ENCODE measurements around the gene PDCD7. TPM values are rescaled to one million over a fixed set of nuclear protein-coding genes. Genes with fewer than 3 reads are reported as not detected.

Gene PDCD7
- polyA plus RNA-seq, 2 of the 4 experiments (the other 2 are of a cell fraction), result 19.0 to 23.7 TPM

DNA sequence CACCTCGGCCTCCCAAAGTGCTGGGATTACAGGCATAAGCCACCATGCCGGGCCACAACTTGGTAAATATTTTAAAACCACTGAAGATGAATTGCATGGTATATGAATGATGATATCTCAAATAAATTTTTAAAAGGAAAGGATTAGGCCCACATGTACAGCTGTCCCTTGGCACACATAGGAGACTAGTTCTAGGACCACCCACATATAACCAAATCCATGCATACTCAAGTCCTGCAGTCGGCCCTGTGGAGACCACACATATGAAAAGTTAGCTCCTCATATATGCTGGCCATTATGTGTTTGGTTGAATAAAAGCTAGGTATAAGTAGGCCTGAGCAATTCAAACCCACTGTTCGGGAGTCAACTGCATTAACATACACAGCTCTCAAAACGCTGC, 40.9 kb upstream of the PDCD7 start:
- Histone ChIP-seq H3K4me1 (peaks cover 59% of the 10 kb centered on the region), H3K4me3 (no peak overlapping the region), H3K4me2 (no peak overlapping the region), H3K27ac (peak overlapping the region in 1 of 2 experiments; percentile 78; a peak in 2 of 6 replicates), H3K9me3 (no peaks in the 10 kb centered on the region)
- ATAC-seq (no peak), FAIRE-seq (no peak), DNase-seq (ENCODE audit: low read depth in 1 of 2, low spot score in 1 of 2) (no peak)
- WGBS (ENCODE audit: missing lambda C conversion rate), result 90% methylated on average over 5 of the region's 5 CpGs
- TF ChIP-seq MAZ (IDR thresholded peaks at IDR 0.05; ENCODE audit: borderline replicate concordance, low read depth, low read length) (no peak), ZC3H11A (IDR thresholded peaks at IDR 0.05) (no peak), NFE2L2 (conservative IDR thresholded peaks at IDR 0.05; ENCODE audit: low read length) (no peak), MAFK (IDR thresholded peaks at IDR 0.05; ENCODE audit: partially characterized antibody) (no peak)
- ChIA-PET POLR2A (interaction anchor here (0.5 to 1.2 kb wide), 2 partner anchors 9 to 10 kb away, joined by 3 to 5 read pairs; partner anchors contain the start of gene CLPX), CTCF (interaction anchor here (0.8 to 1.7 kb wide), 4 partner anchors 15 to 211 kb away, joined by 3 to 4 read pairs (median 3); partner anchors contain the start of gene PARP16)

DNA sequence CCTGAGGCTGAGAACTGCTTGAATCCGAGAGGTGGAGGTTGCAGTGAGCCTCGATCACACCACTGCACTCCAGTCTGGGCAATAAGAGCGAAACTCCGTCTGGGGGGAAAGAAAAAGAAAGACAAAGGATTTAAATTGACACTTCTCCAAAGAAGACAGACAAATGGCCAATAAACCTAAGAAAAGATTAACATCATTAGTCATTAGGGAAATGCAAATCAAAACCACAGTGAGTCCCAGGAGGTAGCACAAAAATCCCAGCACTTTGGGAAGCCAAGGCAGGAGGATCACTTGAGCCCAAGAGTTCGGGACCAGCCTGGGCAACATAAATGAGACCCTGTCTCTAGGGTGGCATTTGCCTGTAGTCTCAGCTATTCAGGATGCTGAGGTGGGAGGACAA, 38.9 kb upstream of the PDCD7 start:
- DNase-seq (ENCODE audit: low read depth in 1 of 2, low spot score in 1 of 2), result no peak
- CTCF ChIA-PET, result interaction anchor here (0.6 to 1.6 kb wide), 4 partner anchors 20 to 364 kb away, joined by 3 to 6 read pairs (median 3); no protein-coding TSS in a partner anchor
- TF ChIP-seq ZFP36 (IDR thresholded peaks at IDR 0.05; ENCODE audit: borderline replicate concordance, partially characterized antibody), result no peak
- no peak for TF ChIP-seq TP53 (CRISPR knock-in tag; IDR thresholded peaks at IDR 0.05)
- TF ChIP-seq HDAC2 (IDR thresholded peaks at IDR 0.05), result no peak
- TF ChIP-seq SMC3 (IDR thresholded peaks at IDR 0.05), result no peak
- TF ChIP-seq, protein P1, sequence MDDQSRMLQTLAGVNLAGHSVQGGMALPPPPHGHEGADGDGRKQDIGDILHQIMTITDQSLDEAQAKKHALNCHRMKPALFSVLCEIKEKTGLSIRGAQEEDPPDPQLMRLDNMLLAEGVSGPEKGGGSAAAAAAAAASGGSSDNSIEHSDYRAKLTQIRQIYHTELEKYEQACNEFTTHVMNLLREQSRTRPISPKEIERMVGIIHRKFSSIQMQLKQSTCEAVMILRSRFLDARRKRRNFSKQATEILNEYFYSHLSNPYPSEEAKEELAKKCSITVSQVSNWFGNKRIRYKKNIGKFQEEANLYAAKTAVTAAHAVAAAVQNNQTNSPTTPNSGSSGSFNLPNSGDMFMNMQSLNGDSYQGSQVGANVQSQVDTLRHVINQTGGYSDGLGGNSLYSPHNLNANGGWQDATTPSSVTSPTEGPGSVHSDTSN (IDR thresholded peaks at IDR 0.05), result no peak
- no peak overlapping the region for H3K4me2 ChIP-seq
- no peaks in the 10 kb centered on the region for H3K9me3 ChIP-seq
- peak overlapping the region in 1 of 2 experiments; percentile 78; a peak in 3 of 6 replicates for H3K27ac ChIP-seq
- WGBS (ENCODE audit: missing lambda C conversion rate), result 94% methylated on average over 5 of the region's 5 CpGs
- POLR2A ChIA-PET, result interaction anchor here (2.0 kb wide), 1 partner anchor 13 kb away, joined by 9 read pairs; the partner anchor contains the start of gene CLPX
- no peak overlapping the region for H3K4me3 ChIP-seq
- no peak for ATAC-seq
- peaks cover 43% of the 10 kb centered on the region for H3K4me1 ChIP-seq
- FAIRE-seq, result no peak

DNA sequence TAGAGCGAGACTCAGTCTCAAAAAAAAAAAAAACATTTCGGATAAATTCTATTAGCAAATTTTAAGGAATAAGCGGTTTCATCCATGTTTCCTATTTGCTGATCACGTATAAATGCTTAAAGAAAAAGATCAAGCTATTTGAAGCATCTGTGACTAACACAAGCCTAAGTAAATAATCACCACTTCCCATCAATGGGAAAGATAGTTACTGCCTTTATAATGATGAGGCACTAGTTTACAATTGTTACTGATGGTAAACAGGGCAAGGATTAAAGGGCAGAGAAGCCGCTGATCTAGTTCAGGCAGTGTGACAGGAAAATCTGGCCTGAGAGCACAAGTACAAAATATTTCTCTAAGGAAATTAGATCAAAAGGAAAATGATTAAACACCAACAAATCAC, 37.8 kb upstream of the PDCD7 start:
- Histone ChIP-seq H3K9me3 (no peaks in the 10 kb centered on the region), H3K4me1 (peaks cover 41% of the 10 kb centered on the region), H3K4me3 (no peak overlapping the region), H3K27ac (no peak overlapping the region), H3K4me2 (peak overlapping the region; percentile 39; the same call in 2 of the 3 replicates)
- FAIRE-seq (peak; percentile 13), ATAC-seq (no peak), DNase-seq (ENCODE audit: low read depth in 1 of 2, low spot score in 1 of 2) (peak in 1 of 2 experiments; percentile 39)
- ChIA-PET POLR2A (interaction anchor here (1.0 to 2.0 kb wide), 2 partner anchors 14 to 116 kb away, joined by 3 to 9 read pairs; partner anchors contain the start of genes CLPX and PARP16), CTCF (no interaction called here)
- WGBS (ENCODE audit: missing lambda C conversion rate), result 65% methylated on average over 5 of the region's 5 CpGs
- TF ChIP-seq, protein P2, sequence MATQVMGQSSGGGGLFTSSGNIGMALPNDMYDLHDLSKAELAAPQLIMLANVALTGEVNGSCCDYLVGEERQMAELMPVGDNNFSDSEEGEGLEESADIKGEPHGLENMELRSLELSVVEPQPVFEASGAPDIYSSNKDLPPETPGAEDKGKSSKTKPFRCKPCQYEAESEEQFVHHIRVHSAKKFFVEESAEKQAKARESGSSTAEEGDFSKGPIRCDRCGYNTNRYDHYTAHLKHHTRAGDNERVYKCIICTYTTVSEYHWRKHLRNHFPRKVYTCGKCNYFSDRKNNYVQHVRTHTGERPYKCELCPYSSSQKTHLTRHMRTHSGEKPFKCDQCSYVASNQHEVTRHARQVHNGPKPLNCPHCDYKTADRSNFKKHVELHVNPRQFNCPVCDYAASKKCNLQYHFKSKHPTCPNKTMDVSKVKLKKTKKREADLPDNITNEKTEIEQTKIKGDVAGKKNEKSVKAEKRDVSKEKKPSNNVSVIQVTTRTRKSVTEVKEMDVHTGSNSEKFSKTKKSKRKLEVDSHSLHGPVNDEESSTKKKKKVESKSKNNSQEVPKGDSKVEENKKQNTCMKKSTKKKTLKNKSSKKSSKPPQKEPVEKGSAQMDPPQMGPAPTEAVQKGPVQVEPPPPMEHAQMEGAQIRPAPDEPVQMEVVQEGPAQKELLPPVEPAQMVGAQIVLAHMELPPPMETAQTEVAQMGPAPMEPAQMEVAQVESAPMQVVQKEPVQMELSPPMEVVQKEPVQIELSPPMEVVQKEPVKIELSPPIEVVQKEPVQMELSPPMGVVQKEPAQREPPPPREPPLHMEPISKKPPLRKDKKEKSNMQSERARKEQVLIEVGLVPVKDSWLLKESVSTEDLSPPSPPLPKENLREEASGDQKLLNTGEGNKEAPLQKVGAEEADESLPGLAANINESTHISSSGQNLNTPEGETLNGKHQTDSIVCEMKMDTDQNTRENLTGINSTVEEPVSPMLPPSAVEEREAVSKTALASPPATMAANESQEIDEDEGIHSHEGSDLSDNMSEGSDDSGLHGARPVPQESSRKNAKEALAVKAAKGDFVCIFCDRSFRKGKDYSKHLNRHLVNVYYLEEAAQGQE (IDR thresholded peaks at IDR 0.05), result no peak
- TF ChIP-seq, protein P3, sequence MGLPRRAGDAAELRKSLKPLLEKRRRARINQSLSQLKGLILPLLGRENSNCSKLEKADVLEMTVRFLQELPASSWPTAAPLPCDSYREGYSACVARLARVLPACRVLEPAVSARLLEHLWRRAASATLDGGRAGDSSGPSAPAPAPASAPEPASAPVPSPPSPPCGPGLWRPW (IDR thresholded peaks at IDR 0.05), result no peak
- TF ChIP-seq MAFK (IDR thresholded peaks at IDR 0.05; ENCODE audit: partially characterized antibody) (peak; percentile 62), MYC (IDR thresholded peaks at IDR 0.05; ENCODE audit: borderline replicate concordance, low read length) (no peak)

DNA sequence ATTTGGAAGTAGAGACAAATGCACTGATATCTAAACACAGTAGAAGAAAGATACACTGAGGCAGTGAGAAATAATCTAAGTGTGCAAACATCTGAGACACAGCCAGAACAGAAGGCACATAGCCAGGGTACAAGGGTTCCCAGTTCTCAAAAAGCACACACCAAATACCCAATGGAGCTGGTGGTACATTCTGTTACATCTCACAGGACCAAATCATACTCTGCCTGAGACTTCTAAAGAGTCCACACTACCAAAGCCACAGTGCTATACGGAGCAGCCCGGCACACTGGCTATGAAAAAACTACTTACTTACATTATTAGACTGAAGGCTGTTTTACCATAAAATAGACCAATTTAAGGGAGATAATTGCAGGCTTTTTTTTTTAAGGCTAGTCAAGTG, 32.3 kb upstream of the PDCD7 start:
- no peak overlapping the region for H3K4me3 ChIP-seq
- FAIRE-seq (no peak), DNase-seq (ENCODE audit: low read depth in 1 of 2, low spot score in 1 of 2) (no peak), ATAC-seq (no peak; a peak in 1 of 6 replicates)
- 93% methylated on average over 2 of the region's 2 CpGs for WGBS (ENCODE audit: missing lambda C conversion rate)
- no peak overlapping the region for H3K27ac ChIP-seq
- TF ChIP-seq GATA3 (IDR thresholded peaks at IDR 0.05; ENCODE audit: borderline replicate concordance) (no peak), CHD4 (IDR thresholded peaks at IDR 0.05; ENCODE audit: borderline replicate concordance) (no peak), CEBPB (IDR thresholded peaks at IDR 0.05) (no peak), RARB (CRISPR knock-in tag; IDR thresholded peaks at IDR 0.05) (no peak)
- TF ChIP-seq, protein P4, sequence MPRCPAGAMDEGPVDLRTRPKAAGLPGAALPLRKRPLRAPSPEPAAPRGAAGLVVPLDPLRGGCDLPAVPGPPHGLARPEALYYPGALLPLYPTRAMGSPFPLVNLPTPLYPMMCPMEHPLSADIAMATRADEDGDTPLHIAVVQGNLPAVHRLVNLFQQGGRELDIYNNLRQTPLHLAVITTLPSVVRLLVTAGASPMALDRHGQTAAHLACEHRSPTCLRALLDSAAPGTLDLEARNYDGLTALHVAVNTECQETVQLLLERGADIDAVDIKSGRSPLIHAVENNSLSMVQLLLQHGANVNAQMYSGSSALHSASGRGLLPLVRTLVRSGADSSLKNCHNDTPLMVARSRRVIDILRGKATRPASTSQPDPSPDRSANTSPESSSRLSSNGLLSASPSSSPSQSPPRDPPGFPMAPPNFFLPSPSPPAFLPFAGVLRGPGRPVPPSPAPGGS (IDR thresholded peaks at IDR 0.05), result no peak
- ChIA-PET POLR2A (no interaction called here), CTCF (interaction anchor here (0.7 to 1.5 kb wide), 3 partner anchors 79 to 1537 kb away, joined by 3 to 4 read pairs (median 3); no protein-coding TSS in a partner anchor)
- no peaks in the 10 kb centered on the region for H3K4me1 ChIP-seq
- no peak overlapping the region for H3K4me2 ChIP-seq
- no peaks in the 10 kb centered on the region for H3K9me3 ChIP-seq
